HG02840 (cell line): ENCODE measurements around the gene PRPS2.

Experiments used
- ATAC-seq: cut with Tn5 transposase; IDR thresholded peaks from one replicate; pipeline ENCODE4 v1.9.1; 2021; ENCODE audit warnings: mild to moderate bottlenecking, moderate library complexity, moderate number of reproducible peaks; ENCODE audit not compliant: unreplicated experiment, low FRiP score

Gene PRPS2

DNA sequence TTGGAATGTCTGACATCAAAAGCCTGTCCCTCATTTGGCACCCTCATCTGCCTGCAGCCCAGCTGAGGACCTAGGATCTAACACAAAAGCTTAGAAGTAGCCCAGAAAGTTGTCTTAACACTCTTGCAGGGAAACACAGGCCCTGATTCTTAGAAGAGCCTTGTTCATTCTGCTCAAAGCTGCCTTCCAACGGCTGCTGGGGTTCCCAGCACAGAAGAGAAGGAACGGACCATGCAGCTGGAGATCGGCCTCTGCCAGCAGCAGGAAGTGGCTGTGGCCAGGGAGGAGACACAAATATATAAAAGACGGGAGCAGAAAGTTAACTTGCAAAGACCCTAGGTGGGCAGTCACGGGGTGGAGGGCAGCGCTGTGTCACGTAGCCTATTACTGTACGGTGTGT lies 20.4 kb downstream of the PRPS2 start:
- ATAC-seq = no peak

DNA sequence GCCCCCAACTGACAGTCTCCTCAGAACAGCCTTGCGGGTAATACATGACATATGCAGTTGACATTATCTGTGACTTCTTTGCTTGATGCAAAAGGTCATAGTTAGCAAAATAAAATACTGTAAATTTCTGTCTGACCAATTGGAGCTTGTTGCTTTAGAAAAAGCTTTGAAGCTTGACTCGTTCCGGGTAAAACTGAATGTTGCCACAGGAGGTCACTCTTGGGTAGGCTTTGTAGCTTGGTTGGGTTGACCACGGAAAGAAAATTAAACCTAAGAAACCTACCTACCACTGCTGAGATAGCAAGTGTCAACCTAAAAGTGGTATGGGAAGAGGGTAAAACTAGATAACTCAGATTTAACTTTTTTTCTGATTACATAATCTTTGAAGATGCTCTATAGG lies 23.2 kb downstream of the PRPS2 start:
- ATAC-seq = no peak

DNA sequence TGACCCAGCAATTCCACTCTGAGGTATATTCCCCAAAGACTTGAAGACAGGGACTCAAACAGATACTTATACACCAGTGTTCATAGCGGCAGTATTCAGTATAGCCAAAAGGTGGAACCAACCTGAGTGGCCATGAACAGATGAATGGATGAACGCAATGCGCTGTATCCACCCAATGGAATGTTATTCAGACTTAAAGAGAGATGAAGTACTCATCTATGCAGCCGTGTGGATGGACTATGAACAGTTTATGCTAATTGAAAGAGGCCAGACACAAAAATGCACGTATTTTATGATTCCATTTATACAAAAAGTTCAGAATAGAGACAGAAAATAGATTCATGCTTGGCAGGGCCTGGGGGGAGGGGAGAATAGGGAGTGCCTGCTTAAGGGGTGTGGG lies 26.3 kb downstream of the PRPS2 start:
- ATAC-seq = no peak

DNA sequence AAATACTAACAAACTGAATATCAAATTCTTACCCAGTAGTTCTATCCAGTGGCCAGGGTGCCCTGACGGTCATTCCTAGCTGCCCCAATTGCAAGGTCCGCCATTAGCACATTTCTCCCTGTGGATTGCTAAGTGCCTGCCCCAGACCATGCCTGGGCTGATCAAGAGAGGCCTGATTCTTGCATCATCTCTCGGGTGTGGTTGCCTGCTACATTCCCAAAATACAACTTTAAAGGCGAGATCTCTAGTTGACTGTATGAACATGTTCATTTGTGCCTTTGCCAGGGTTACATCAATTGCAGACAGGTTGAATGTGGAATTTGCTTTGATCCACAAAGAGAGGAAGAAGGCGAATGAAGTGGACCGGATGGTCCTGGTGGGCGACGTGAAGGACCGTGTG lies 28.0 kb downstream of the PRPS2 start:
- no peak for ATAC-seq

DNA sequence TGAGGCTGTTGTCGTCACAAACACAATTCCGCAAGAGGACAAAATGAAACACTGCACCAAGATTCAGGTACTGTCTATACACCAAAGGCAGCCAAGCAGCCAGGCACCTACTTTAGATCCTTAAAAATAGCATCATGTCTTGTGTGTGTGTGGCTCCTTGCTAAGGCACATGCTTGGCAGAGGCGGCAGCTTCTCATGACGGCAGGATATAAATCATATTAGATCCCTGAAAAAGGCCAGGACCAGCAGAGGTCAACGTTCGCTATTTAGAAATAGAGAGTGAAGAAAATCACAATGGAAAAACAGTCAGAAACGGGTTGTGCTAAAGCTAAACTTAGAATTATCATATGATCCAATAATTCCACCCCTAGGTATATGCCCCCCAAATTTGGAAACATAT lies 29.5 kb downstream of the PRPS2 start:
- ATAC-seq = no peak

DNA sequence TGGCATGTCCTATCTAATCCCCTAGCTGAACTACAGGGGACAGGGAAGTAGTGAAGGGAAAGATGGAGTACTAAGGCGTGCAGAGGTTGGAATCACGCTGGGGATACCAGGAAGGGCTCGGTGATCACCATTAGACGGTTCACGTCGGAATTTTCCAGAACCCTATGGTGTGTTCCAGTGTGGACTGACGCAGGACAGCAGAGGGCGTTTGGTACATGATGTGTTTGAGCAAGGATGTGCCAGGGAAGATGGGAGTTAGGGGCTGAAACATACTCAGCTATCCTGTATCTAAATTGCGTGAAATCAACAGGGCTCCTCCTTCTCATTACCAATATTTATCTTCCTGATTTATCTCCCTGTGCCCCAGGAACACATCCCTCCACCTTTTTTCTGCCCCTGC lies 33.7 kb downstream of the PRPS2 start:
- ATAC-seq = no peak

DNA sequence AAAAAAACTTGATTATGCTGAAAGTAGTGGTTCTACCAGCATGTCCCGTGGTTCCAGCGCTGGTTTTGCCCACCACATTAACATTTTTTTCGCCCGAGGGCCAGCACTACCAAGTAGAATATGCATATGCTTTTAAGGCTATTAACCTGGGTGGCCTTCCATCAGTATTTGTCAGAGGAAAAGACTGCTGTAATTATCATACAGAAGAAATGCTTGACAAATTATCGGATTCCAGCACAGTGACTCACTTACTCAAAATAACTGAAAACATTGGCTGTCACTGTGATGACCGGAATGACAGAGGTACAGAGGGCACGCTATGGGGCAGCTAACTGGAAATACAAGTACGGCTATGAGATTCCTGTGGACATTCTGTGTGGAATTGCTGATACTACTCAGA lies 34.6 kb downstream of the PRPS2 start:
- ATAC-seq = no peak

DNA sequence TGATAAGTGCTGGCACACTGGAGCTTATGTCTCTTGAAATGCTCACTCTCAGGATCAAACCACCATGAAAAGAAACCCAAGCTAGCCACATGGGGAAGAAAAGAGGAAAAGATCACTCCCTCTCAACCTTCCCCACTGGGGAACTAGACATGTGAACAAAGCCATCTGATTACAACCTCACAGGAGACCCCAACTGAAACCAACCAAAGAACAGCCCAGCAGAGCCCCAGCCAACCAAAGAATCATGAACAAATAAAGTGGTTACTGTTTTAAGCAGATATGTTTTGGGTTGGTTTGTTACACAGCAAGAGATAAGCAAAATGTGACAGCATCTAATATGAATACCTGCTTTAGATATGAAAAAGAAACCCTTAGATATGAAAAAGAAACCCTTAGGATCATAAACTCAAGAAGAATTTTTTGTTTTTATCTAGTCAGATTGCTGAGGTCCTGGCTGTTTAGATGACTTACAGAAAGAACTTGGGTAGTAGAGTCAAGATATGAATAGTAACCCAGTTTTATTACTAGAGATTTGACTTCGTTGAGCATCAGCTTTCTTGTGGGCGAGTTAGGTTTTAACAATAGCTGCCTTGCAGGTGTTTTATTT lies 52.0 kb downstream of the PRPS2 start:
- peak; percentile 7 for ATAC-seq

DNA sequence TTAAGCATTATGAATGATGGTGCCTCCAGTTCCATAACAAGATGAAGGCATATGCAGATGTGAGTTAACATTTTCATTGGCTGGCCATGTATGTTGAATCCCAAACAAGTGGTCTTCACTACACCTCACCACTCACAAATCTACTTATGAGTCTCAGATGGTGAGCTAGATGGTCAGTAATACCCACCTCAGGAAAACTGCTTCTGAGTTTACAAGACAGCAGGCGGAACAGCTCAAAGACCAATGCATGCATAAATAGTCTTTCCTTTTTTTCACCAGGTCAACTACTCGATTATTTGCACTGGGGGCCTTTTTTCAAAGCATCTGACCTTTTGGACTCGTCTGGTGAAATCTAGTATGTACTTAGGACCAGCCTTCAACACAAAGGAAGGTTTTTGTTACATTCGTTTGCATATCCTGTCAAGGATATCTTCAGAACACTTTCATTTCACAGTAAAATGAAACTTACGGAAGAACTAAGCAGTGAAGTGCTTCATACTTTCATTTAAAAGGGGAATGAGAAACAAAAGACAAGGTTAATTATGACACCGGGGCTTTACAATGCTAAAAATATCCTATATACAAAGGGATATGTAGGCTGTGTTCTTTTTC lies 52.6 kb downstream of the PRPS2 start:
- ATAC-seq = peak; percentile 88

DNA sequence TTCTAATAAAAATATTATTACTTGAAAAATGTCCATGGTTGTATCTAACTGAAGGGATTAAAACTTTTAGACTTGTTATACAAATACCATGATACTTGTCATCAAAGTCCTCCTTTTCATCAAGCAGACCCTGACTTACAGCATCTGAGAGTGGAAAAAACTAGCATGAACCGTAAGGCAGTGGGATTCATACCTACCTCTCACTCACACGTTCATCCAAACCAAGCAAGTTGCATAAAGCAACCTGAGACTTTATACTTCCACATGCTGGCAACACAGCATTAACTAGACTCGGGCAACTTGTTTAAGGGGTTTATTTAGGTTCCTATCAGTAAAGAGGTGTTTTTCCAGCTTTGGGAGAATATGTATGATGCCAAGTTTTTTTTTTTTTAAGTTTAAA lies 53.1 kb downstream of the PRPS2 start:
- ATAC-seq = peak; percentile 14

DNA sequence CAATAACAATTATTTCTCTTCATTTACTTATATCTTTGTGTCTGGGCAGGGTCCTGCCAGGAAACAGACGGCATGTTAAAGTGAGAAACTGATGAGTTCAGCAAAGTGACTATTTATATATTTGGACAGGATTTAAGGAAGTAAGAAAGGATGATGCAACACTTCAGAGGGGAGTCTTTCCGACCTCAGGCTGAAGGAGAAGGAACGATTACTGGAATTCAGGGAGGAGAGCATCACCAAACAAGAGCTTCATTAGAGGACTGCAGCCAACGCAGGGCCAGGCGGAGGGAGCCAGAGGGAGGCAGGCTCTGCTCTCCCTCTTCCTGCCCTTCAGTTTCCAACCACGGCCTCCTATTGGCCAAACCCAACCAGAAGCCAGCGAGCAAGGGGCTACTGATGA lies 74.1 kb downstream of the PRPS2 start:
- no peak for ATAC-seq

DNA sequence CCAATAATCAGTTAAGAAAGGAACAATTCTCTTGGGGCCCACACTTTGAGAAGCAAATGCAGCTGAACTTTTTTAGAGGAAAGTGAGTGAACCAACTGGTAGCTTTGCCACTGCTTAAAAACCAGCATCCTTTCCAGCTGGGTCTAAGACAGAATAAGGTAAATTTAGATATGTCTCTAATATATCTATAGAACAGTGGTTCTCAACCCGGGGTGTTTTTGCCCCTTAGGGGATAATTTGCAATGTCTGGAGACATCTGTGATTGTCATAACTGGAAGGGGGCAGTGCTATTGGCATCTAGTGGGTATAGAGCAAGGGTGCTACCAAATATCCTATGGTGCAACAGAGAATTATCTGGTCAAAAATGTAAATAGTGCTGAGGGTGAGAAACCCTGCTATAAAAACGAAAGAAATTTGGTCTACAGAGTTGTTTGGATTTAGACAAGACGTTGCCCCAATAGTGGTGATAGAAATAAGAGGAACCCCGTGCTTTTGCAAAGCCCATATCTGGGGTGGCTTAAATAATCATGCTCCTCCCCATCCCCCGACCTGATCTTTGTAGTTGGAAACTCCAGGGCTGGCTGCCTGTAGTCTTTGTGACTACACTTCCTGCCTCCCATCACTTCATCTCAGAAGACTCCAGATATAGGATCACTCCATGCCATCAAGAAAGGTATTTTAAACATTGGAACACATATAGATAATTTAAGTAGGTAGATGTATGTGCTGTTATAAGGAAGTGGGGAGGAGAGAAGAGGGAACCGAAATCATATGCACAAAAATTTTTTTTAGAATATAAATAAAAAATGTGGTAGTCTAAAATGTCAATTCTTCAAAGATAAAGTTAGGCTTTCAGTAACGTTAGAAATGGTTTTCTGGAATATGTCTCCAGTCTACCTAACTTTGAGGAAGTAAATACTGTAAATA lies 75.5 kb downstream of the PRPS2 start, which contains the start of gene TLR7:
TLR7 (plus strand) TSS at position 622 of the 927 bp plus-strand sequence. CDS start 507 bp downstream, outside the sequence.
- no peak for ATAC-seq

DNA sequence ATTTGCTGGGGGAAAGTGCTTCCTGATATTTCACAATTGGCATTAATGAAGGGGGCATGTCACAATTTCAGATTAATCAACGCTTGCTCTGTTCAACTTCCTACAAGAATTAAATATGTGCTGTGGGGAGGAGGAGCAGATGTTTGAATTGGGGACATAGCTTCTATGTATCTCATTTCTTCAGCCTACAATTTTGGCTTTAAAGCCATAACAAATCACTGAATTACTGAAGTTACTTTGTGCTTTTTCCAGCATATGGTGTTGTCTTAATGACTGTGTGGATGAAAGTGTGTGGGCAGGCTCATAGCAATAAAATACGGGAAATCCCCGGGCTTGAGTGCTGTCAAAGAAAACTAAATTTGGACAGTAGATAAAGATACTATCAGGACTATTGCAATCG lies 76.5 kb downstream of the PRPS2 start:
- no peak for ATAC-seq

DNA sequence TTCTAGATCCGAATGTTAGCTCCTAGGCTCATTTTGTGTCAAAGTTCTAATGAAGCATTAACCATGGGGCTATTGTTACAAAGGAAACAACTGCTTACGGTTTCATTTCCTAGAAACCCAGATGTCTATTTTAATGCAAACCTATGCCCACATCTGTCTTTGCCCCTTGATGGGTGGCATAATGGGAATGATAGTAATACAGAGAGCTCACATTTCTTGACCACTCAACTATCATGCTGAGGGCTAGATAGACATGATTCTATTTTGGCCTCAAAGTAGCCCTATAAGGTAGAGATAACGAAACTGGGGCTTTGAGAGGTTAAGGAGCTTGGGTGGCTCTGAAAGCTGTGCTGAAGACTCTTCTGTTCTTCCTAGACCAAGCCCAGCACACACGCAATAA lies 77.5 kb downstream of the PRPS2 start:
- ATAC-seq = peak; percentile 56

DNA sequence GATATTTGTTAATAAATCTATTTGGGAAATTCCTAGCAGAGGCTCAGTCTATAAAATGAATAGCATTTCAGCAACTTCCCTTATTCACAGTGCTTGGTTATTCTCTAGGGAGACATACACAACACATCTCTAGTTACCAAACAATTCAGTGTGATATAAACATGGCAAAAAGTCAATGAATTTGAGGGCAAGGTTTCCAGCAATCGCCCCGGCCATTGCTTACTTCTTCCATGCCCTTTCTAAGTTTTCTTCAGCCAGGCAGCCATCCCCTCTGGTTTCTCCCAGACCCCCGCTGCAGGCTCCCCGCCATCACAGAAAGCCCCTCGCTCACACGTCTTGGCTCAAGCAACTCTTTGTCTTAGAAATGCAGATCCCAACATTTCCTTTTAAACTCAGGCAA lies 80.0 kb downstream of the PRPS2 start:
- no peak for ATAC-seq

DNA sequence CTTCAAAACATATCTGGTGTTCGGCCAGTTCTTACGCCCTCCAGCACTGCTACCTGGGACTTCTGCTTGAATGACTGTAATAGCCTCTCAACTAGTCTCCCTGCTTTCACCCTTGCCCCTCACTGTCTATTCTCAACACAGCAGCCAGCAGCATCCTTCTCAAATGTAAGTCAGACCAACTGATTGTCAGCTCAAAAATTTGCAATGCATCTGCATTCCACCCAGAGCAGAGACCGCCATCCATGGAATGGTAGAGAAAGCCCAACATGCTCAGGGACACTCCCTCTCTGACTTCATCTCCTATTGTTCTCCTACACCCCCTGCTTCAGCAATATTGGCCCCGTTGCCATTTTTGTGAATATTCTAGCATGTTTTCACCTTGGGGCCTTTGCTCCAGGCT lies 81.5 kb downstream of the PRPS2 start:
- ATAC-seq = no peak
